PC-3 (cell line): ENCODE data around the gene DNAH2. TPM values are rescaled to one million over a fixed set of nuclear protein-coding genes. Genes with fewer than 3 reads are reported as not detected.

Experiments
- ATAC-seq: fragments of 200-7000 bp; cut with Tn5 transposase; 2 replicates; pipeline ENCODE4 v1.9.1; 2020; ENCODE audit warnings: mild to moderate bottlenecking, moderate library complexity
- BruUV-seq: library from RNA; stranded (reverse); fragments of 400-500 nt; replicated peaks from 2 replicates; lab custom pipeline; 2021; lab: Mats Ljungman, UMichigan
- CTCF ChIA-PET: fragments of 300-600 bp; sonication (Branson Sonifier 250); formaldehyde crosslinking; loops from one replicate; lab custom pipeline; 2022; ENCODE audit warnings: antibody characterized with exemption; lab: Charles Lee
- POLR2A ChIA-PET: fragments of 300-600 bp; sonication (Branson Sonifier 250); formaldehyde crosslinking; loops from one replicate; lab custom pipeline; 2022; ENCODE audit warnings: antibody characterized with exemption; ENCODE audit not compliant: unreplicated experiment; lab: Charles Lee
- DNase-seq: peaks from one replicate; pipeline ENCODE4 v3.0.0-alpha.2; 2015
- H2AFZ ChIP-seq: fragments of 300-600 bp; sonication (generic); 2 replicates; pipeline ENCODE4 v1.6.0; 2016; ENCODE audit warnings: antibody characterized with exemption, low read length
- H3F3A ChIP-seq: fragments of 300-600 bp; sonication (generic); one replicate; pipeline ENCODE4 v1.6.0; 2017; ENCODE audit warnings: antibody characterized with exemption, low read length, control low read depth, mild to moderate bottlenecking; ENCODE audit not compliant: unreplicated experiment
- H3K27ac ChIP-seq: fragments of 300-600 bp; sonication (generic); 2 replicates; pipeline ENCODE4 v1.5.1; 2016; ENCODE audit warnings: mild to moderate bottlenecking, low read length
- H3K27me3 ChIP-seq: fragments of 300-600 bp; sonication (generic); 2 replicates; pipeline ENCODE4 v1.6.1; 2016; ENCODE audit warnings: low read length, mixed read lengths
- H3K36me3 ChIP-seq: fragments of 300-600 bp; sonication (generic); 2 replicates; pipeline ENCODE4 v1.6.1; 2016; ENCODE audit warnings: low read depth, mixed run types, low read length, mixed read lengths
- H3K4me1 ChIP-seq: fragments of 300-600 bp; sonication (generic); 2 replicates; pipeline ENCODE4 v1.5.1; 2016; ENCODE audit warnings: low read length; ENCODE audit not compliant: insufficient read depth
- H3K4me2 ChIP-seq: fragments of 300-600 bp; sonication (generic); 2 replicates; pipeline ENCODE4 v1.6.0; 2016; ENCODE audit warnings: low read length
- H3K4me3 ChIP-seq: fragments of 300-600 bp; sonication (generic); 2 replicates; pipeline ENCODE4 v1.5.1; 2016; ENCODE audit warnings: mild to moderate bottlenecking, low read length, mixed read lengths
- H3K79me2 ChIP-seq: fragments of 300-600 bp; sonication (generic); 2 replicates; pipeline ENCODE4 v1.6.1; 2017; ENCODE audit warnings: low read length, mixed read lengths
- H3K9ac ChIP-seq: fragments of 300-600 bp; sonication (generic); 2 replicates; pipeline ENCODE4 v1.6.0; 2016; ENCODE audit warnings: mild to moderate bottlenecking, low read length
- H3K9me2 ChIP-seq: fragments of 300-600 bp; sonication (generic); replicated peaks from 2 replicates; pipeline ENCODE4 v1.6.1; 2016; ENCODE audit warnings: mixed run types, low read length, mixed read lengths
- H3K9me3 ChIP-seq: fragments of 300-600 bp; sonication (generic); 2 replicates; pipeline ENCODE4 v1.6.1; 2016; ENCODE audit warnings: low read length, mixed read lengths
- H4K20me1 ChIP-seq: fragments of 300-600 bp; sonication (generic); 2 replicates; pipeline ENCODE4 v1.6.1; 2016; ENCODE audit warnings: low read length, mixed read lengths
- EZH2 ChIP-seq: fragments of 300-600 bp; sonication (generic); IDR thresholded peaks from one replicate; pipeline ENCODE4 v1.6.1; 2017; ENCODE audit warnings: antibody characterized with exemption, mild to moderate bottlenecking, low read length; ENCODE audit not compliant: unreplicated experiment
- EZH2phosphoT487 ChIP-seq: fragments of 300-600 bp; sonication (generic); IDR thresholded peaks from 2 replicates; pipeline ENCODE4 v1.6.1; 2018; ENCODE audit warnings: mild to moderate bottlenecking, antibody characterized with exemption, low read length, borderline replicate concordance
- intact Hi-C: fragments of 100-400 bp; cut with micrococcal nuclease; formaldehyde crosslinking; loops from 2 replicates; pipeline ENCODE4 v1.9.0; 2023
- total RNA-seq: library from RNA; depleted of rRNA; stranded (reverse); fragments of >200 nt; gene quantifications from 2 replicates; pipeline ENCODE4 v1.2.3, GENCODE V29; 2014
- TF ChIP-seq, protein P1 (sequence below): fragments of 300-600 bp; sonication (generic); conservative IDR thresholded peaks from 2 replicates; pipeline ENCODE4 v1.5.1; 2017; ENCODE audit warnings: antibody characterized with exemption, low read depth, mild to moderate bottlenecking, low read length

The DNAH2 gene
- total RNA-seq, 1 experiment from 2014 or later: 0.62 TPM

DNA sequence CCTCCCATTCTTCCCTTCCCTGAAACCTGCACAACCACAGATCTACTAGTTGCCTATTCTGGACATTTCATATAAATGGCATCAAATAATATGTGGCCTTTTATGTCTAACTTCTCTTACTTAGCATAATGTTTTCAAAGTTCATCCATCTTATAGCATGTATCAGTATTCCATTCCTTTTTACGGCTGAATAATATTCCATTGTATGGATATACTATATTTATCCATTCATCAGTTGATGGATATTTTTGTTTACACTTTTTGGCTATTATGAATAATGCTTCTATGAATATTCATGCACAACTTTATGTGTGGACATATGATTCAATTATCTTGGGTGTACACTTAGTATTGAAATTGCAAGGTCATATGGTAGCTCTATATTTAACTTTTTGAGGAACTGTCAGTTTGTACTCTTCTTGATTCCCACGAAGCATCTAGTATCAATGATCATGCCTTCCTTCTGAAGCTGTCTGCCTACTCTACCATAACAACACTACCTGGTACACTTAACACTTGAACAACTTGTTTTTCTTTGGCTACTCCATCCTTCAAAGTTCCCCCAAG, 158.3 kb downstream of the DNAH2 start:
- H3K27me3 ChIP-seq: no peaks in the 10 kb centered on the region
- H3K9me2 ChIP-seq: no peaks in the 10 kb centered on the region
- POLR2A ChIA-PET: no interaction called here
- no peaks in the 10 kb centered on the region for H3K4me1 ChIP-seq
- no peak for DNase-seq
- H3K9ac ChIP-seq: no peak overlapping the region
- no peaks in the 10 kb centered on the region for H3F3A ChIP-seq
- H3K9me3 ChIP-seq: no peaks in the 10 kb centered on the region
- no peaks in the 10 kb centered on the region for H4K20me1 ChIP-seq
- H2AFZ ChIP-seq: no peak overlapping the region
- TF ChIP-seq, protein P1, sequence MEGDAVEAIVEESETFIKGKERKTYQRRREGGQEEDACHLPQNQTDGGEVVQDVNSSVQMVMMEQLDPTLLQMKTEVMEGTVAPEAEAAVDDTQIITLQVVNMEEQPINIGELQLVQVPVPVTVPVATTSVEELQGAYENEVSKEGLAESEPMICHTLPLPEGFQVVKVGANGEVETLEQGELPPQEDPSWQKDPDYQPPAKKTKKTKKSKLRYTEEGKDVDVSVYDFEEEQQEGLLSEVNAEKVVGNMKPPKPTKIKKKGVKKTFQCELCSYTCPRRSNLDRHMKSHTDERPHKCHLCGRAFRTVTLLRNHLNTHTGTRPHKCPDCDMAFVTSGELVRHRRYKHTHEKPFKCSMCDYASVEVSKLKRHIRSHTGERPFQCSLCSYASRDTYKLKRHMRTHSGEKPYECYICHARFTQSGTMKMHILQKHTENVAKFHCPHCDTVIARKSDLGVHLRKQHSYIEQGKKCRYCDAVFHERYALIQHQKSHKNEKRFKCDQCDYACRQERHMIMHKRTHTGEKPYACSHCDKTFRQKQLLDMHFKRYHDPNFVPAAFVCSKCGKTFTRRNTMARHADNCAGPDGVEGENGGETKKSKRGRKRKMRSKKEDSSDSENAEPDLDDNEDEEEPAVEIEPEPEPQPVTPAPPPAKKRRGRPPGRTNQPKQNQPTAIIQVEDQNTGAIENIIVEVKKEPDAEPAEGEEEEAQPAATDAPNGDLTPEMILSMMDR: no peak
- TF ChIP-seq EZH2phosphoT487: no peak
- no peak for TF ChIP-seq EZH2
- H3K27ac ChIP-seq: no peak overlapping the region
- no peak overlapping the region for H3K4me2 ChIP-seq
- CTCF ChIA-PET: no interaction called here
- intact Hi-C loops: no loop called here
- no peak overlapping the region for H3K4me3 ChIP-seq
- H3K36me3 ChIP-seq: no peaks in the 10 kb centered on the region
- ATAC-seq: no peak
- no peaks in the 10 kb centered on the region for H3K79me2 ChIP-seq
- BruUV-seq: no TSS peak

- BruUV-seq: no TSS peak
- no peaks in the 10 kb centered on the region for H3K79me2 ChIP-seq
- no peaks in the 10 kb centered on the region for H3F3A ChIP-seq
- POLR2A ChIA-PET: no interaction called here
- H3K9me3 ChIP-seq: no peaks in the 10 kb centered on the region
- no peak overlapping the region for H3K27ac ChIP-seq
- H3K4me1 ChIP-seq: no peaks in the 10 kb centered on the region
- H3K9ac ChIP-seq: no peak overlapping the region
- intact Hi-C loops: no loop called here
- TF ChIP-seq EZH2phosphoT487: no peak
- TF ChIP-seq, protein P1: no peak
- no peak for TF ChIP-seq EZH2
- H3K27me3 ChIP-seq: no peaks in the 10 kb centered on the region
- H3K9me2 ChIP-seq: no peaks in the 10 kb centered on the region
- no peaks in the 10 kb centered on the region for H3K36me3 ChIP-seq
- H3K4me3 ChIP-seq: no peak overlapping the region
- DNase-seq (no peak), ATAC-seq (no peak)
- H3K4me2 ChIP-seq: no peak overlapping the region
- no peak overlapping the region for H2AFZ ChIP-seq
- H4K20me1 ChIP-seq: no peaks in the 10 kb centered on the region
- CTCF ChIA-PET: no interaction called here
Measured at GRCh38 chr17:7878234-7878633, 160.7 kb downstream of the DNAH2 start.

- CTCF ChIA-PET: no interaction called here
Measured at GRCh38 chr17:7880076-7880868, 162.7 kb downstream of the DNAH2 start.

More at GRCh38 chr17:7880076-7880868, 162.7 kb downstream of the DNAH2 start:
- H3K4me3 ChIP-seq: no peak overlapping the region
- H3K27ac ChIP-seq: no peak overlapping the region
- no TSS peak for BruUV-seq
- no peaks in the 10 kb centered on the region for H3K9me3 ChIP-seq
- H4K20me1 ChIP-seq: no peaks in the 10 kb centered on the region
- no peak overlapping the region for H3K9ac ChIP-seq
- H2AFZ ChIP-seq: no peak overlapping the region
- POLR2A ChIA-PET: no interaction called here
- 0 out of 2 replicates have a peak, but pooled peaks cover 8% of the 10 kb centered on the region for H3K4me1 ChIP-seq
- H3K9me2 ChIP-seq: no peaks in the 10 kb centered on the region
- DNase-seq: no peak
- H3K4me2 ChIP-seq: no peak overlapping the region
- H3F3A ChIP-seq: no peaks in the 10 kb centered on the region
- ATAC-seq: no peak
- no peaks in the 10 kb centered on the region for H3K36me3 ChIP-seq
- peaks cover under 1% of the 10 kb centered on the region; the same call in 1 of the 2 replicates for H3K79me2 ChIP-seq
- intact Hi-C loops: no loop called here
- no peak for TF ChIP-seq EZH2
- TF ChIP-seq, protein P1: no peak
- TF ChIP-seq EZH2phosphoT487: no peak
- H3K27me3 ChIP-seq: no peaks in the 10 kb centered on the region
